A549 treated with GW870086 at 1 μM for 4 hours (cell line): ENCODE measurements around the gene PDK2. TPM values are rescaled to one million over a fixed set of nuclear protein-coding genes. Genes with fewer than 3 reads are reported as not detected.

ENCODE experiments used
- total RNA-seq: library from RNA; stranded (reverse); fragments of 200-300 nt; extraction: Qiagen RNA extraction; gene quantifications from 5 replicates; pipeline ENCODE4 v1.2.3, GENCODE V29; 2022; ENCODE audit warnings: low read depth

Gene PDK2
- 10.4 to 19.1 TPM (median 16.7 TPM) in 5 replicates for total RNA-seq

GRCh38 chr17:50094753-50095619, at the start of gene PDK2:
Gene PDK2, plus strand, starts transcription at chr17:50095351. Its CDS starts 85 bp downstream, at chr17:50095436.

DNA sequence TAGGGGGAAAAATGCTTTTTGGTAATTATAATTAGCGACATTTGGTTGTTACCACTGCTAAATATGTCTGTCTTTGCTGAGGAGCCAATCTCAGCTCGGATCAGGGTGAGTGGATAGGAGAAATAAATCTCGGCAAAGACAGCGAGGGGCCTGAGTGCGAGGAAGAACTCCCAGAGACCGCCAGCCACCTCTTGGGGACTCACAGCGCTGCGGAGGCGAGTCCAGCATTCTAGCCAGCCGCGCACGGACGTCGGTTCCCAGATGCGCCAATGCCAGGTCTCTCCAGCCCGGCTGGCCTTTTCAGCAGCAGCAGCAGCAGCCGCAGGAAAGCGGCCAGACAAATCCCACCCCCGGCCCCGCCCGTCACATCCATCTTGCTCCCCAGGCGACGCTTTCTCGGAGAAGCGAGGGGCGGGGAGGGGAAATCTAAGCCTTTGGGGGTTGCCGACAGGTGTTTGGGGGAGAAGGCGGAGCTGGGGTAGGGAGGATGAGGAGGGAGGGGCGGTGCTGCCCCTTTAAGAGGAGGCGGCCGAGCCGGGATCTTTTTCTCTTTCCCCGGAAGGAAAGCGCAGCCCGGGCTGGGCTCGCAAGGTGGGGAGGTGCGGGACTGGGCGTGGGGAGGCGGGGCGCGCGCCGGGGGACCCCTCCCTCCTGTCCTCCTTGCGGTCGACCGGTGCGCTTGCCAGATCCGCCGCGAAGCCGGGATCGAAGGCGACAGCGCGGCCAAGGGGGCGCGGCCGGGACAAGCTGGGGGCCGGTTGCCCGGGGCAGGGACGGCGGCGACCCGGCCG, 39.5 kb upstream of the PDK2 start, which contains the start of gene ITGA3:
TSS of gene ITGA3 (plus strand) at position 685 of the 791 bp plus-strand sequence. CDS start 330 bp downstream, outside the sequence.

GRCh38 chr17:50129728-50130558, 34.8 kb downstream of the PDK2 start, which contains the start of gene SAMD14:
Gene SAMD14, minus strand, starts transcription at chr17:50130160. Its CDS starts 5,201 bp downstream, at chr17:50124959.

GRCh38 chr17:50150354-50151040, 55.3 kb downstream of the PDK2 start, which contains the start of gene PPP1R9B:
Gene PPP1R9B, minus strand, starts transcription at chr17:50150677. Its CDS starts 164 bp downstream, at chr17:50150513.

Other genes with a start within 250 kb of the PDK2 start
- not detected in 5 replicates for gene TAC4, start 247.3 kb upstream of the PDK2 start, total RNA-seq
- 1.7 to 2.3 TPM (median 2.3 TPM) in 5 replicates for gene DLX4, start 126.2 kb upstream of the PDK2 start, total RNA-seq
- 0.05 to 0.10 TPM (median 0.07 TPM) in 4 of 5 replicates, not detected in the other for gene DLX3, start 100.1 kb upstream of the PDK2 start, total RNA-seq
- gene ITGA3, start 39.2 kb upstream of the PDK2 start, total RNA-seq: 402 to 477 TPM (median 461 TPM) in 5 replicates
- 0.23 to 0.68 TPM (median 0.32 TPM) in 5 replicates for gene SAMD14, start 34.8 kb downstream of the PDK2 start, total RNA-seq
- 39.3 to 55.0 TPM (median 50.7 TPM) in 5 replicates for gene PPP1R9B, start 55.3 kb downstream of the PDK2 start, total RNA-seq
- gene SGCA, start 70.7 kb downstream of the PDK2 start, total RNA-seq: 1.3 to 1.9 TPM (median 1.7 TPM) in 5 replicates
- 6.1 to 9.5 TPM (median 7.9 TPM) in 5 replicates for gene COL1A1, start 106.3 kb downstream of the PDK2 start, total RNA-seq
- gene TMEM92, start 179.1 kb downstream of the PDK2 start, total RNA-seq: 18.0 to 31.0 TPM (median 24.0 TPM) in 5 replicates